OCI-LY1 (cell line): ENCODE data around the gene INPP5A.
"Not testable (repeated sequence)": the region's sequence is repeated elsewhere in the genome, so short reads cannot be mapped to it uniquely, and the experiment has no call there.

Source experiments
- EZH2 ChIP-seq: fragments of 200-600 bp; sonication (generic), shearing (Covaris generic); IDR thresholded peaks from 2 replicates; pipeline ENCODE4 v1.8.0; 2017; ENCODE audit warnings: borderline replicate concordance, mixed run types, mild to moderate bottlenecking, antibody characterized with exemption, low read length, moderate library complexity, mixed read lengths
- TF ChIP-seq, protein P1 (sequence below): fragments of 200-600 bp; sonication (generic), shearing (Covaris generic); IDR thresholded peaks from 2 replicates; pipeline ENCODE4 v1.5.1; 2017; ENCODE audit warnings: mild to moderate bottlenecking, antibody characterized with exemption, low read length, moderate library complexity, mixed read lengths

DNA sequence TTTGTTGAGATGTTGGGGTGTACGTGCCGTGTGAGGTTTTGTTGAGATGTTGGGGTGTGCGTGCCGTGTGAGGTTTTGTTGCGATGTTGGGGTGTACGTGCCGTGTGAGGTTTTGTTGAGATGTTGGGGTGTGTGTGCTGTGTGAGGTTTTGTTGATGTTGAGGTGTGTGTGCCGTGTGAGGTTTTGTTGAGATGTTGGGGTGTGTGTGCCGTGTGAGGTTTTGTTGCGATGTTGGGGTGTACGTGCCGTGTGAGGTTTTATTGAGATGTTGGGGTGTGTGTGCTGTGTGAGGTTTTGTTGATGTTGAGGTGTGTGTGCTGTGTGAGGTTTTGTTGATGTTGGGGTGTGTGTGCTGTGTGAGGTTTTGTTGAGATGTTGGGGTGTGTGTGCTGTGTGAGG, 35.4 kb downstream of the INPP5A start:
- TF ChIP-seq EZH2: not testable (repeated sequence)
- TF ChIP-seq, protein P1, sequence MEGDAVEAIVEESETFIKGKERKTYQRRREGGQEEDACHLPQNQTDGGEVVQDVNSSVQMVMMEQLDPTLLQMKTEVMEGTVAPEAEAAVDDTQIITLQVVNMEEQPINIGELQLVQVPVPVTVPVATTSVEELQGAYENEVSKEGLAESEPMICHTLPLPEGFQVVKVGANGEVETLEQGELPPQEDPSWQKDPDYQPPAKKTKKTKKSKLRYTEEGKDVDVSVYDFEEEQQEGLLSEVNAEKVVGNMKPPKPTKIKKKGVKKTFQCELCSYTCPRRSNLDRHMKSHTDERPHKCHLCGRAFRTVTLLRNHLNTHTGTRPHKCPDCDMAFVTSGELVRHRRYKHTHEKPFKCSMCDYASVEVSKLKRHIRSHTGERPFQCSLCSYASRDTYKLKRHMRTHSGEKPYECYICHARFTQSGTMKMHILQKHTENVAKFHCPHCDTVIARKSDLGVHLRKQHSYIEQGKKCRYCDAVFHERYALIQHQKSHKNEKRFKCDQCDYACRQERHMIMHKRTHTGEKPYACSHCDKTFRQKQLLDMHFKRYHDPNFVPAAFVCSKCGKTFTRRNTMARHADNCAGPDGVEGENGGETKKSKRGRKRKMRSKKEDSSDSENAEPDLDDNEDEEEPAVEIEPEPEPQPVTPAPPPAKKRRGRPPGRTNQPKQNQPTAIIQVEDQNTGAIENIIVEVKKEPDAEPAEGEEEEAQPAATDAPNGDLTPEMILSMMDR: not testable (repeated sequence)
